Endothelial cell of umbilical vein (primary cell): Measurements from ENCODE around the gene MARK2. TPM values are rescaled to one million over a fixed set of nuclear protein-coding genes. Genes with fewer than 3 reads are reported as not detected.

ENCODE experiments used
- BruUV-seq: library from RNA; stranded (reverse); fragments of 400-500 nt; replicated peaks from 2 replicates; lab custom pipeline; 2021; lab: Mats Ljungman, UMichigan
- CTCF ChIA-PET: fragments of 300-600, 350-600 bp; sonication (Branson Sonifier 250); formaldehyde crosslinking; loops from one replicate; lab custom pipeline; 2021; ENCODE audit warnings: antibody characterized with exemption, inconsistent platforms; lab: Charles Lee
- POLR2A ChIA-PET: fragments of 300-600, 350-600 bp; sonication (Branson Sonifier 250); formaldehyde crosslinking; loops from one replicate; lab custom pipeline; 2021; ENCODE audit warnings: antibody characterized with exemption, inconsistent platforms; lab: Charles Lee
- DNase-seq: peaks from one replicate; pipeline ENCODE4 v3.0.0-alpha.2; 2011; ENCODE audit warnings: low read depth, low spot score
- FAIRE-seq: peaks from 2 replicates; lab custom pipeline; 2011; peaks lifted over from hg19 to GRCh38; lab: Jason Lieb, UNC
- H2AFZ ChIP-seq: 2 replicates; pipeline ENCODE4 v1.6.0; 2012; ENCODE audit warnings: low read depth, low read length, control low read depth, inconsistent platforms
- H3K27ac ChIP-seq: 2 replicates; pipeline ENCODE4 v1.5.1; 2011; ENCODE audit warnings: low read depth, mild to moderate bottlenecking, control low read depth, low read length, moderate library complexity; ENCODE audit not compliant: insufficient read depth
- H3K27me3 ChIP-seq, 2 experiments: 2 replicates each; pipeline versions ENCODE4 v1.6.0 to v1.6.1; 2011; ENCODE audit warnings: low read length in 2 of 2, mixed read lengths in 1 of 2; ENCODE audit not compliant: control insufficient read depth in 2 of 2, insufficient read depth in 2 of 2
- H3K36me3 ChIP-seq, 2 experiments: 2 replicates in 1 of 2; 3 replicates in 1 of 2; pipeline ENCODE4 v1.5.1; 2011; ENCODE audit warnings: low read length in 2 of 2, mild to moderate bottlenecking in 1 of 2, moderate library complexity in 1 of 2; ENCODE audit not compliant: control insufficient read depth in 2 of 2, insufficient read depth in 2 of 2; ENCODE audit errors: extremely low read depth in 1 of 2
- H3K4me1 ChIP-seq: 3 replicates; pipeline ENCODE4 v1.5.1; 2011; ENCODE audit warnings: mild to moderate bottlenecking, low read length; ENCODE audit not compliant: control insufficient read depth, insufficient read depth; ENCODE audit errors: extremely low read depth
- H3K4me2 ChIP-seq: 2 replicates; pipeline ENCODE4 v1.6.1; 2011; ENCODE audit warnings: low read length, control low read depth, mixed read lengths; ENCODE audit not compliant: insufficient read depth
- H3K4me3 ChIP-seq, 3 experiments: fragments of 200-600 bp in 1 of 3; sonication (generic), shearing (Covaris generic) in 1 of 3; replicated peaks in 1 of 3; 2 replicates each; pipeline ENCODE4 v1.5.1; 2011 to 2016; ENCODE audit warnings: control low read depth in 3 of 3, low read length in 3 of 3, mild to moderate bottlenecking in 2 of 3, inconsistent platforms in 1 of 3, low read depth in 1 of 3, moderate library complexity in 1 of 3; ENCODE audit not compliant: insufficient read depth in 1 of 3
- H3K79me2 ChIP-seq: 2 replicates; pipeline ENCODE4 v1.6.0; 2012; ENCODE audit warnings: low read length, inconsistent platforms; ENCODE audit not compliant: control insufficient read depth, insufficient read depth
- H3K9ac ChIP-seq: replicated peaks from 2 replicates; pipeline ENCODE3; 2011; ENCODE audit warnings: low read length, control low read depth; ENCODE audit not compliant: insufficient read depth; ENCODE audit errors: extremely low read depth
- H3K9me1 ChIP-seq: replicated peaks from 3 replicates; pipeline ENCODE4 v1.6.0; 2011; ENCODE audit warnings: mild to moderate bottlenecking, low read length; ENCODE audit not compliant: control insufficient read depth, insufficient read depth; ENCODE audit errors: extremely low read depth
- H3K9me3 ChIP-seq: replicated peaks from 2 replicates; pipeline ENCODE4 v1.5.1; 2012; ENCODE audit warnings: low read length, inconsistent platforms; ENCODE audit not compliant: control insufficient read depth, insufficient read depth
- H4K20me1 ChIP-seq: replicated peaks from 2 replicates; pipeline ENCODE3; 2011; ENCODE audit warnings: mild to moderate bottlenecking, low read length; ENCODE audit not compliant: control insufficient read depth, insufficient read depth; ENCODE audit errors: extremely low read depth
- GATA2 ChIP-seq: IDR thresholded peaks from 2 replicates; pipeline ENCODE4 v1.7.0; 2011; ENCODE audit warnings: low read depth, mild to moderate bottlenecking, moderate library complexity, mixed read lengths, low read length; ENCODE audit not compliant: insufficient read length, insufficient read depth
- JUN ChIP-seq: IDR thresholded peaks from 2 replicates; pipeline ENCODE4 v1.6.1; 2011; ENCODE audit warnings: borderline replicate concordance, low read depth; ENCODE audit not compliant: insufficient read length, insufficient read depth
- POLR2A ChIP-seq: IDR thresholded peaks from 2 replicates; pipeline ENCODE4 v1.6.1; 2012; ENCODE audit warnings: low read depth, mild to moderate bottlenecking, control low read depth, low read length
- POLR2AphosphoS5 ChIP-seq: IDR thresholded peaks from 2 replicates; pipeline ENCODE4 v1.6.1; 2012; ENCODE audit warnings: low read depth, mild to moderate bottlenecking, control low read depth, low read length, moderate library complexity; ENCODE audit not compliant: insufficient read depth
- dilution Hi-C: fragments of 300-500 bp; cut with MboI; formaldehyde crosslinking; loops from one replicate; pipeline ENCODE4 v1.15.0; 2019; ENCODE audit warnings: low sequenced_read_pairs; ENCODE audit not compliant: extremely low pct_ligation_motif_present
- intact Hi-C: fragments of 100-400 bp; cut with micrococcal nuclease; formaldehyde crosslinking; loops from one replicate; pipeline ENCODE4 v1.10.0; 2022
- polyA plus RNA-seq, 4 experiments: library from polyadenylated mRNA; depleted of rRNA in 3 of 4; stranded (reverse) in 3 of 4; unstranded in 1 of 4; fragments of >200 nt; gene quantifications; 2 replicates each; pipeline versions ENCODE4 v1.2.1 to v1.2.3, GENCODE V29; 2011 to 2012; ENCODE audit warnings: missing spikeins in 1 of 4
- total RNA-seq: library from RNA; stranded (reverse); gene quantifications from 2 replicates; pipeline ENCODE4 v1.2.3, GENCODE V29; 2021
- TF ChIP-seq, protein P1 (sequence below): IDR thresholded peaks from 2 replicates; pipeline ENCODE4 v1.6.1; 2011; ENCODE audit not compliant: insufficient read depth, insufficient read length
- TF ChIP-seq, protein P2 (sequence below), 2 donors: IDR thresholded peaks; 1 replicate in 1 of 2; 2 replicates in 1 of 2; pipeline ENCODE4 v1.5.1; 2011; ENCODE audit warnings: low read length in 2 of 2, mild to moderate bottlenecking in 2 of 2, moderate library complexity in 2 of 2, control low read depth in 1 of 2, inconsistent platforms in 1 of 2, low read depth in 1 of 2; ENCODE audit not compliant: insufficient read depth in 1 of 2; ENCODE audit errors: extremely low read depth in 1 of 2

MARK2 gene
- total and polyA plus RNA-seq, 2 donors (not counting 3 experiments of a cell fraction or from before 2014, with no cell fraction given), result 16.6 to 34.7 TPM

DNA sequence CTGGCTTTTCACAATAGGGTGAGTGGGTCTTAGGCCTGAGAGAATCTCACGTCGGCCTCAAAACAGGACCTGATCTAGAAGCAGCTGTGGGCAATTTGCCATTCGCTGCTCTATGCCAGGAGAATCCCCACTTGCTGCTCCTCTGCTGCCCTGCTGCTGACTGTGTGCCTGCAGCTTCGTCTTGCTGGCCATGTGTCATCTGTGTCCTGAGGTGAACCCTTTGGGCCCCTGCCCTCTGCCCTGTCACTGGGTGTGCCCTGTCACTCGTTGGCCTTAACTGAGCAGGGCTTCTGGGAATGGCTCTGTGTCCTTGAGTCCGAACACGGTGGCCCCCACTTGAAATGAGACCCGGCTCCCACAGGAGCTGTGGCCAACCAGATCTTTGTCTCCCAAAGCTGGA lies 106.1 kb downstream of the MARK2 start:
- peaks cover 2 to 11% of the 10 kb centered on the region in 2 experiments for H3K36me3 ChIP-seq
- BruUV-seq, result no TSS peak
- H3K27me3 ChIP-seq, result no peaks in the 10 kb centered on the region
- dilution Hi-C loops, result no loop called here
- FAIRE-seq (no peak), DNase-seq (no peak)
- no peak overlapping the region for H3K9ac ChIP-seq
- no peaks in the 10 kb centered on the region for H4K20me1 ChIP-seq
- H3K79me2 ChIP-seq, result peaks cover 19% of the 10 kb centered on the region
- ChIA-PET POLR2A (no interaction called here), CTCF (interaction anchor here (0.7 to 6.9 kb wide), 17 partner anchors 10 to 306 kb away, joined by 3 to 264 read pairs (median 9); partner anchors contain the start of genes MARK2, RCOR2 and ZFTA)
- TF ChIP-seq JUN, result no peak
- TF ChIP-seq POLR2A, result no peak
- TF ChIP-seq, protein P1, sequence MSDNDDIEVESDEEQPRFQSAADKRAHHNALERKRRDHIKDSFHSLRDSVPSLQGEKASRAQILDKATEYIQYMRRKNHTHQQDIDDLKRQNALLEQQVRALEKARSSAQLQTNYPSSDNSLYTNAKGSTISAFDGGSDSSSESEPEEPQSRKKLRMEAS, result no peak
- no peak for TF ChIP-seq POLR2AphosphoS5
- H3K4me3 ChIP-seq, result no peak overlapping the region
- no peaks in the 10 kb centered on the region for H3K4me1 ChIP-seq
- H3K9me1 ChIP-seq, result no peaks in the 10 kb centered on the region
- H3K4me2 ChIP-seq, result no peak overlapping the region
- no peak overlapping the region for H2AFZ ChIP-seq
- intact Hi-C loops, result no loop called here
- H3K9me3 ChIP-seq, result no peaks in the 10 kb centered on the region
- no peak overlapping the region for H3K27ac ChIP-seq

DNA sequence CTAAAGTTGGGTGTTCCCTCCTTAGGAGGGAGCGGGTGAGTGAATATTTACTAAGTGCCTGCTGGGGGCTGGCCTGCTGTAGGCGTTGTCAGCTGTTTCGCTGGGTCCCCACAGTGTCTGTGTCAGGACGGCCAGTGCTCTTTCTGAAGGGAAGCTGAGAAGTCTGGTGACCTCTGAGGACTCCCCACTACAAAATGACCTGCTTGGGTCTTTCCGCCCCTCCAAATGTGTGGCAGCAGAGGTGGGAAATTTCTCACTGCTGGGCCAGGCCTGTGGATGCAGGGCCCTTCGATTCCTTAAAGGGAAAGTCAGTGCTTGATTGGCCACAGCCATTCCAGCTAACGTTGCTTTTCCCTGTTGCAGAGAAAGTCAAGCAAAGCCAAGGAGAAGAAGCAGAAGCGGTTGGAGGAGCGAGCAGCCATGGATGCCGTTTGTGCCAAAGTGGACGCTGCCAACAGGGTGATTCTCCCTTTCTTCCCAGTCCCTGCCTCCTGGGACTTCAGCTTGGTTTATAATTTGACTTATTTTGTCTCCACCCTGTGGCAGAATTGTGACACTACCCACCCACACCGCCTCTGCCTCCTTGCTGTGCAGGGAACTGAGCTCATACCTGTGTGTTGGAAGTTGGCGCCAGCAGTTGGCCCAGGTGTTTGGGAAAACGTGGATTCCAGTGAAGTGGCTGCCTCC lies 106.7 kb downstream of the MARK2 start:
- Histone ChIP-seq H3K4me1 (no peaks in the 10 kb centered on the region), H3K9ac (no peak overlapping the region), H3K27ac (no peak overlapping the region), H3K4me2 (no peak overlapping the region), H3K4me3 (no peak overlapping the region), H3K79me2 (peaks cover 14% of the 10 kb centered on the region), H3K9me3 (no peaks in the 10 kb centered on the region), H4K20me1 (no peaks in the 10 kb centered on the region), H3K9me1 (no peaks in the 10 kb centered on the region), H2AFZ (no peak overlapping the region), H3K27me3 (no peaks in the 10 kb centered on the region), H3K36me3 (peaks cover 2 to 11% of the 10 kb centered on the region in 2 experiments)
- no TSS peak for BruUV-seq
- ChIA-PET CTCF (interaction anchor here (0.7 to 6.9 kb wide), 45 partner anchors 8 to 467 kb away, joined by 3 to 264 read pairs (median 5); partner anchors contain the start of genes MARK2, RCOR2 and ZFTA), POLR2A (interaction anchor here (0.9 kb wide), 1 partner anchor 178 kb away, joined by 3 read pairs; the partner anchor contains the start of gene ZFTA)
- FAIRE-seq, result peak; percentile 59
- TF ChIP-seq, protein P1, result no peak
- TF ChIP-seq, protein P2, sequence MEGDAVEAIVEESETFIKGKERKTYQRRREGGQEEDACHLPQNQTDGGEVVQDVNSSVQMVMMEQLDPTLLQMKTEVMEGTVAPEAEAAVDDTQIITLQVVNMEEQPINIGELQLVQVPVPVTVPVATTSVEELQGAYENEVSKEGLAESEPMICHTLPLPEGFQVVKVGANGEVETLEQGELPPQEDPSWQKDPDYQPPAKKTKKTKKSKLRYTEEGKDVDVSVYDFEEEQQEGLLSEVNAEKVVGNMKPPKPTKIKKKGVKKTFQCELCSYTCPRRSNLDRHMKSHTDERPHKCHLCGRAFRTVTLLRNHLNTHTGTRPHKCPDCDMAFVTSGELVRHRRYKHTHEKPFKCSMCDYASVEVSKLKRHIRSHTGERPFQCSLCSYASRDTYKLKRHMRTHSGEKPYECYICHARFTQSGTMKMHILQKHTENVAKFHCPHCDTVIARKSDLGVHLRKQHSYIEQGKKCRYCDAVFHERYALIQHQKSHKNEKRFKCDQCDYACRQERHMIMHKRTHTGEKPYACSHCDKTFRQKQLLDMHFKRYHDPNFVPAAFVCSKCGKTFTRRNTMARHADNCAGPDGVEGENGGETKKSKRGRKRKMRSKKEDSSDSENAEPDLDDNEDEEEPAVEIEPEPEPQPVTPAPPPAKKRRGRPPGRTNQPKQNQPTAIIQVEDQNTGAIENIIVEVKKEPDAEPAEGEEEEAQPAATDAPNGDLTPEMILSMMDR (IDR thresholded peaks at IDR 0.05; ENCODE audit: extremely low read depth in 1 of 2, insufficient read depth in 1 of 2, low read depth in 1 of 2, low read length in 2 of 2), result peak; percentile 50 to 60
- no peak for TF ChIP-seq GATA2
- TF ChIP-seq POLR2AphosphoS5, result no peak
- dilution Hi-C loops, result no loop called here
- intact Hi-C loops, result loop anchor here (1.0 kb wide), 2 partner anchors 108 to 178 kb away; no protein-coding TSS in a partner anchor
- peak; percentile 68 for DNase-seq
